HL-60 (cell line): ENCODE measurements around the gene CCDC30.

ENCODE experiments used
- POLR2AphosphoS5 ChIP-seq: IDR thresholded peaks from 2 replicates; pipeline ENCODE4 v1.6.1; 2012; ENCODE audit warnings: low read depth
- TF ChIP-seq, protein P1 (sequence below): IDR thresholded peaks from one replicate; pipeline ENCODE4 v1.5.1; 2011; ENCODE audit warnings: low read length, control low read depth, inconsistent platforms; ENCODE audit not compliant: insufficient read depth

DNA sequence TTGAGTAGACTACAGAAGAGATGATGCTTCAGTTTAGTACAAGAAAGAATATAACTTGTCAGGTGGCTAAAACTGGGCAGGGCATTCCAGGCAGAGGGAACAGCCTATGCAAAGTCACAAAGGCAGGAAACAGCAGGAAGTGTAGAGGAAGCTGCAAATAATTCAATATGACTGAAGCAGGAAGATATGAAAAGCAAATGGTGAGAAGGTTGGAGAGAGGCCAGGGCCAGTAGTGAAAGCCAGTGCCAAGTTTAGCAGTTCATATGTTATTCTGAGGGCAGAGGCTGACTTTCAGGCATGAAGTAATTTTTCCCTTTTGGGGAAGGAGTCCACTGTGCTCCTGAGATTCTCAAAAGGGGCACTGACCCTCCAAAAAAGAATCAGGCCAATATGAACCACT is 211.1 kb downstream of the CCDC30 start:
- TF ChIP-seq, protein P1, sequence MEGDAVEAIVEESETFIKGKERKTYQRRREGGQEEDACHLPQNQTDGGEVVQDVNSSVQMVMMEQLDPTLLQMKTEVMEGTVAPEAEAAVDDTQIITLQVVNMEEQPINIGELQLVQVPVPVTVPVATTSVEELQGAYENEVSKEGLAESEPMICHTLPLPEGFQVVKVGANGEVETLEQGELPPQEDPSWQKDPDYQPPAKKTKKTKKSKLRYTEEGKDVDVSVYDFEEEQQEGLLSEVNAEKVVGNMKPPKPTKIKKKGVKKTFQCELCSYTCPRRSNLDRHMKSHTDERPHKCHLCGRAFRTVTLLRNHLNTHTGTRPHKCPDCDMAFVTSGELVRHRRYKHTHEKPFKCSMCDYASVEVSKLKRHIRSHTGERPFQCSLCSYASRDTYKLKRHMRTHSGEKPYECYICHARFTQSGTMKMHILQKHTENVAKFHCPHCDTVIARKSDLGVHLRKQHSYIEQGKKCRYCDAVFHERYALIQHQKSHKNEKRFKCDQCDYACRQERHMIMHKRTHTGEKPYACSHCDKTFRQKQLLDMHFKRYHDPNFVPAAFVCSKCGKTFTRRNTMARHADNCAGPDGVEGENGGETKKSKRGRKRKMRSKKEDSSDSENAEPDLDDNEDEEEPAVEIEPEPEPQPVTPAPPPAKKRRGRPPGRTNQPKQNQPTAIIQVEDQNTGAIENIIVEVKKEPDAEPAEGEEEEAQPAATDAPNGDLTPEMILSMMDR, result no peak
- no peak for TF ChIP-seq POLR2AphosphoS5
